HG03103 (cell line): ENCODE measurements around the gene ASXL2.
"Not testable (repeated sequence)": the region's sequence is repeated elsewhere in the genome, so short reads cannot be mapped to it uniquely, and the experiment has no call there.

Experiments
- ATAC-seq: cut with Tn5 transposase; IDR thresholded peaks from one replicate; pipeline ENCODE4 v1.9.1; 2021; ENCODE audit warnings: low read depth; ENCODE audit not compliant: unreplicated experiment

The ASXL2 gene

DNA sequence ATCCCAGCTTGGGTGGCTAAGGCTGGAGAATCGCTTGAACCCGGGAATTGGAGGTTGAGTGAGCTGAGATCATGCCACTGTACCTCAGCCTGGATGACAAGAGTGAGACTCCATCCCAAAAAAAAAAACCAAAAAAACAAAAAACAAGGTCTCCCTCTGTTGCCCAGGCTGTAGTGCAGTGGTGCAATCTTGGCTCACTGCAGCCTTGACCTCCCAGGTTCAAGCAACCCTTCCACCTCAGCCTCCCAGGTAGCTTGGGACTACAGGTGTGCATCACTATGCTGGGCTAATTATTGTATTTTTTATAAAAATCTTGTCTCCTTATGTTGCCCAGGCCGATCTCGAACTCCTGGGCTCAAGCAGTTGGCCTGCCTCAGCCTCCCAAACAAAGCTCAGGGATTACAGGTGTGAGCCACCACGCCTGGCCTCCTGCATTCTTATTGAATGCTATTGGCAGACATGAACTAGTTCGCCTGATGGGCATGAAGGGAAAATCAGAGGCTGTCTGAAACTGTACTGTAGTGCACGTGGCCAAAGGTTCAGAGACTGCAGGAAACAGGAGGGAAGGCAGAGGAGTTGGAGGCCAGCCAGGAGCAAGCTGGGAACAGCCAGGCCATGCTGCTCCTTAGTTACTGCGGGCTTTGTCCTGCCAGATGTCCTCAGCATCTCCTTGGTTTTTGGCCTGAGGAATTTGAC lies 16.0 kb upstream of the ASXL2 start:
- ATAC-seq: no peak

DNA sequence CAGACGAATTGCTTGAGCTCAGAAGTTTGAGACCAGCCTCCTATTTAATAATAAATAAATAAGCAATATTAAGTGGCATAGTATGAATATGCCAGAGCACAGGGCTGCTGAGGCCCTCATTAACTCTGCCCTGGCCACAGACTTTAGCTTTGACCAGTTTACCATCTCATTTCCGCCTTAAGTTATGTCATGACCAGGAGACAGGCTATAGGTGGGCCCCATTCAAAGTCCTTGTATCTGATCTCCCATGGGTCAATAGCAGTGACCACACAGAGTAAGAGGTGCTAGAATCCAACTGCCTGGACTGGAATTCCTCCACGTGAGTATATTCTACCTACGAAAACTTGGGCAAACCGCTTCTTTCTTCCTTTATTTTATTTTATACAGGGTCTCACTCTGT lies 13.4 kb upstream of the ASXL2 start:
- no peak for ATAC-seq

DNA sequence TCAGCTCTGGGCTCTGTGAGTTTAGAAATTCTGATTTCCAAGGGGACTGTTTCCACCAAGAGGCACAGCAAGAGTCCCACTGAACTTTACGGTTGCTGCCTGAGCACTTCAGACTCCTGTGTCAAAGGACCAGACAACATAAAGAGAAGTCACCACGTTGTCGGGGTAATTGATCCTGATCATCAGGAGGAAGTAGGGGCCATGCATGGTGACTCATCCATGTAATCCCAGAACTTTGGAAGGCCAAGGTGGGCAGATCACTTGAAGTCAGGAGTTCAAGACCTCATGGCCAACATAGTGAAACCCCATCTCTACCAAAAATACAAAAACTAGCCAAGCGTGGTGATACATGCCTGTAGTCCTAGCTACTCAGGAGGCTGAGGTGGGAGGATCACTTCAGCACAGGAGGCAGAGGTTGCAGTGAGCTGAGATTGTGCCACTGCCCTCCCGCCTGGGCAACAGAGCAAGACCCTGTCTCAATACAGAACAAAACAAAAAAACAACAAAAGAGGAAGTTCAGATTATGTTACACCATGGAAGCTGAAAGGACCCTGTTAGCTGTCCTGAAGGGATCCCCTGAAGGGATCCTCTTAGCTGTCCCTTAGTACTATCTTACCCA lies 9.4 kb upstream of the ASXL2 start:
- no peak for ATAC-seq

DNA sequence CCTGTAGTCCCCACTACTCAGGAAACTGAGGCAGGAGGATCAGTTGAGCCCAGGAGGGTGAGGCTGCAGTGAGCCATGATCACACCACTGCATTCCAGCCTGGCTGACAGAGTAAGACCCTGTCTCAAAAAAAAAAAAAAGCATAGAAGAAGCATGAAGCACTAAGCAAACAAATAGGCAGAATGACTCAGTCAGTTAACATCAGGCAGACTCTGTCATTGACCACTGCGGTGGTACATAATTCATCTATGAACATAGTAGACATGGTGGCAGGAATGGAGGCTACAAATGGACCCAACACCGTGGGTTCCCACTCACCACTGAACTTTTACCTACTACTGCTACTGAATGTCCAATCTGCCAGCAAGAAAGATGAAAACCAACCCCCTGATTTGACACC lies 7.6 kb upstream of the ASXL2 start:
- no peak for ATAC-seq

DNA sequence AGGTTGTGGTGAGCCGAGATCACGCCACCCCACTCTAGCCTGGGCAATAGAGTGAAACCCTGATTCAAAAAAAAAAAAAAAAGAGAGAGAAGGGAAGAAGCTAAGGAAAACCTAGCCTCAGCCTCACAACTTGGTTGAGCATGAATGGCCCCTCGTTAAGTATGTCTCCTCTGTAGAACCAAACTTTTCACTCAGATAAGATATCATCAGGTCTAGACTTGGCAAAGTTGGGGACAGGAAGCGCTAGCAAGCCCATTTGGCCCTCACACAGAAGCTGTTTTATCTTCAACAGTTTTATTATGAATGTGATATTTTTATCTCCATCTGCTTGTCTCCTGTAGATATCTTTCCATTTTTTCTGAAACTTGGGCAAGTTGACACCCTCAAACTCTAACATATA lies 3.5 kb upstream of the ASXL2 start:
- ATAC-seq: no peak

DNA sequence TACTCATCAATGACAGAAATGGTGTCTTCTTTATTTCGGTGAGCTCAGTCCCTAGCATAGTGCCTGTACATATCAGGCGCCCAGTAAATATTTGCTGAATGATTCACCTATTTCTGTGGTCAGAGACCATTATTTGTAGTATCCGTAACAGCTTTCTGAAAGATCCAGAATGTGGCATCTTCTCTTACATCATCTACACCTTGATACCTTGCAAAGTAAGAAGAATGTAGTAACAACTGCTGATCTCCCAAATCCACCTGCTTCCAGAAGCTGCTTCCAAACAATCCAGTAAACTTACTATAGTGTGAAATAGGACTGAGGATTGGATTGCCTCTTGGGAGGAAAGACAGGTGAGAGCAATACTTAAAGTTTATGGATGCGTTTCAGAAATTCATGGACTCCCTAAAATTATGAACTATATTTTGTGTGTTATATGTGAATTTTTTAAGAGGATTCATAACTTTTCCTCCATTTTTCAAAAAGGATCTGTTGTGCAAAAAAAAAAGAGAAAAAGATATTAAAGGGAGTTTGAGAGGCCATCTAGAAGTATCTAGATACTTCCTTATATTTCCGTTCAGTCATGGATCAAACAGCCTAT lies 945 bp upstream of the ASXL2 start:
- ATAC-seq: no peak

DNA sequence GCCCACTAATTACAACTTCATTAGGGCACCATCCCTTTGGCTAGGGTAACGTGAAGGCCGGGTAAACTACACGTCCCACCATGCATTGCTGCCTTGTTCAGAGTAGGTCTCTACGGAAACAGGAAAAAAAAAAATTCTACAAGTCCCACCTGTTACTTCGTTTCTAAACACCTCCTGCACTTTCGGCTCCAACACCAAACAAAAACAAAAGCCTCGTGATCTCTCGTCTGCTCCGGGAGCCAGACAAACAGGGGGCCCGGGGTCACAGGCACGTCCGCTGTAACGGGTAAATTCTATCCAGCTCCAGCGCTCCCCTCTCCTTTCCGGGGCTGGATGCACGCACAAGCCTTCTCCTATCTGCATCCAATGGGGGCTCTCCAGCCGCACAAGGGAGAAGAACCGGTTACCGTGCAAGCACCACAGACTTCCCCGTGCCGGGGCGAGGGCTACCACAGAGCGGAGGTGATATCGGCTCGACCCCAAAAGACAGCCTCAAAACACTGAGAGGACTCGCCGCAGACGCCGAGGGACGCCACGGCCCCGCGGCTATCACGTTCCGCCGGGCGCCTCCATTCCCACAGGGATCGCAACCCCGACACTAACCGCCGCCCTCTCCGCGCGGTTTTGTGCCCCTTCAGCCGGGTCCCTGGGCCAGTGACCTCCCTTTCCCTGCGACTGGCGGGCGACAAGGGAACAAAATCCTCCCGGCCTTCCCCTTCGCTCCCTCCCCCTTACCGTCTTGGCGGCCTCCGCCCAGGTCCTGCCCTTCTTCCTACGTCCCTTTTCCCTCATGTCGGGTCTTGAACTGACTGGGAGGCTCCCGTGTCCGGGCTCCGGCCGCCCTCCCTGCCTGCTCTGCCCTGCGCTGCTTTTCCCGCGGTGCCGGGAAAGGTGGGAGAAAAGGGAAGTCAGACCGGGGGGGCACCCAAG lies 591 bp downstream of the ASXL2 start:
- ATAC-seq: peak; percentile 38

DNA sequence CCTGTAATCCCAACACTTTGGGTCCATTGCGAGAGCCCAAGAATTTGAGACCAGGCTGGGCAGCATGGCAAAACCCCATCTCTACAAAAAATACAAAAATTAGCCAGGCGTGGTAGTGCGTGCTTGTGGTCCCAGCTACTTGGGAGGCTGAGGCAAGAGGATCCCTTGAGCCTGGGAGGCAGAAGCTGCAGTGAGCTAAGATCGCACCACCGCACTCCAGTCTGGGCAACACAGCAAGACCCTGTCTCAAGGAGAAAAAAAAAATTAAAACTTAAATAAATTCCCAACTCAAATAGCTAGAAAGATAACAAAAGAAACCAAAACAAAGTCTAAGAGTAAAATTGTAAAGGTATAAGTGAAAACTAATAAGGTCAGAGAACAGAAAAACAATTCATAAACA lies 6.2 kb downstream of the ASXL2 start:
- ATAC-seq: no peak

DNA sequence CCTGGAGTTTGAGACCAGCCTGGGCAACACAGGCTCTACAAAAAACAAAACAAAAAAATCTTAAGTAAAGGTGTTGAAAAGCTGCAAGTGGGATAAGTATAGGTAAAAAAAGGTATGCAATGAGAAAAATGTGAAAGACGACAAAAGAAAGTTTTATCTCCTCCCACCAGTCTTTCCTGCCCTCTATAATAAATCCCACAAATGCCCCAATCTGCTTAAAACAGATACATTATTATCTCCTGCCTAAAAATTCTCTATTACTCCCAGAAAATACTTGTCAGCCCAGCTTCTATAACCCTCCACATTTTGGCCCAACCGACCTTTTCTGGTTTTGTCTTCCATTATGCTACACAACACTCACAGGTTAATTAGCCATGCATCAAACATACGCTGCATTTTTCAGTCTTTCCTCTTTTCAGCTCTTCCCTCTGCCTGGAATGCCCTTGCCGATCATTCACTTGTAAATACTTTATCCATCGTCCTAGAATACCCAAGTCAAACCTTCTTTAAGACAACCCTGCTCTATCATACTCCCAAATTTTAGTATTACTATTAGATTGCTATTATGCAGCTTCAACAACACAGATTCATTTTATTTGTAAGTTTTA lies 10.8 kb downstream of the ASXL2 start:
- ATAC-seq: no peak

DNA sequence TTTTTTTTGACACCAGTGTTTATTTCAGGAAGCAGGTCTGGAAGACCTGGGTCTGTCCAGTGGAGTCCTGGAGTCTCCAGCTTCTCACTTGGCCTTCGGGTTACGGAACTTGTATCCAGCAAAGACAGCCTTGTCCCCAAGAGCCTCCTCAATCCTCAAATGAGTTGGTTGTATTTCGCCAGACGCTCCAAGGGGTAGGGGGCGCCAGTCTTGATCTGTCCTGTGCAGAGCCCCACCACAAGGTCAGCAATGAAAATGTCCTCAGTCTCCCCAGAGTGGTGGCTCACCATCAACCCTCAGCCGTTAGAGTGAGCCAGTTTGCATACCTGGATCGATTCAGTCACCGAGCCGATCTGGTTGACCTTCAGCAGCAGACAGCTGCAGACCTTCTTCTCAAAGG lies 21.9 kb downstream of the ASXL2 start:
- ATAC-seq: no peak

DNA sequence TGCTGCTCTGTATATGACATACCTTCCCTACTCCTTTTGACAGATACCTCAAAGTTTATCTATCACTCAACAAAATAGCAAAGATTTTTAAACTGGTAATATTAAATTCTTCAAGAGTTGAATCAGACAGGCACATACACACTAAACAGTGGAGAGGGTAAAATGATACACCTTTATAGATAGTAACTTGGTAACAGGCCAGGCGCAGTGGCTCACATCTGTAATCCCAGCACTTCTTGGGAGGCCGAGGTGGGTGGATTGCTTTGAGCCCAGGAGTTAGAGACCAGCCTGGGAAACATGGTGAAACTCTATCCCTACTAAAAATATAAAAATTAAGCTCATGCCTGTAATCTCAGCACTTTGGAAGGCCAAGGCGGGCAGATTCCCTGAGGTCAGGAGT lies 23.2 kb downstream of the ASXL2 start:
- ATAC-seq: no peak

DNA sequence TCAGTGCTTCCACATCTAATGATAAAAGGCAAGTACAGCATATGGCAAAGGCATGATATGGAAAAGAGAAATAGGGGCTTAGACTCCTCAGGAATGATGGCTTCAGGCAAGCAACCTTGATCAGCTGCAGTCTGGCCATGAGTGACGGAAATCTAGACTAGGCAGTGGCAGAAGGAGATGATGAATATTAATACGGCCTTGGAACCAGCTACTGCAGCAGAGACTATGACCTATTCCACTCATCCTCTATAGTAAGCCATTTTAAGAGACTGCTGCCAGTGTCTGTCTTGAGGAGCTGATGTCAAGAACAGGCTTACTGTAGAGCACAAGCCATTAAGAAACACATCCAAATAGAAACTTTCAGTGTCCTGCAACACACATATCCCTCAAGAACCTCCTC lies 23.7 kb downstream of the ASXL2 start:
- ATAC-seq: no peak

DNA sequence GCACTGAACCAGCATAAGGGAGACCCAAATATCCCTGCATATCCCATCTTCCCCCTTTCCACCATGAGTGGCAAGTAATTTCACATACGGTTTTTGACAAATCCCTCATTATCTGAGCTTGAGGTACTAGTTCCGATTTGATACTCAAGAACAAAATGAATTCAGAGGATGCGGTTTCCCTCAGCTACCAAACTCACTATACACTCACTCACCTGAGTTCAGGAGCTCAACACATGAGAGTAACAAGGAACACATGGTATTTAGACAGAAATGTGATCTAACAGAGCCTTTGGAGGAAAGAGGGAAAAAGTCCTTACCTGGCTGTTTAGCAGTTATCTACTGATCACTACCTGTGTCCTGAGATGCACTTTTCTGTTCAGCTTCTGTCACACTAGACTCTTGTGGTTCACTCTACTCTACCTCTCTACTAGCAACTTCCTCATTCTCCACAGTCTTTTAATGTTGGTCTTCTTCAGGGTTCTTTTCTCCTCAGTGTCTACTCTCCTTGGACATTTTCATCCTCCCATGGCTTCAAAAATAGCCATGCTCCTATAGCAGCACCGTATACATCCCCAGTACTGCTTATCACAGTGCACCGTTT lies 25.1 kb downstream of the ASXL2 start:
- no peak for ATAC-seq

DNA sequence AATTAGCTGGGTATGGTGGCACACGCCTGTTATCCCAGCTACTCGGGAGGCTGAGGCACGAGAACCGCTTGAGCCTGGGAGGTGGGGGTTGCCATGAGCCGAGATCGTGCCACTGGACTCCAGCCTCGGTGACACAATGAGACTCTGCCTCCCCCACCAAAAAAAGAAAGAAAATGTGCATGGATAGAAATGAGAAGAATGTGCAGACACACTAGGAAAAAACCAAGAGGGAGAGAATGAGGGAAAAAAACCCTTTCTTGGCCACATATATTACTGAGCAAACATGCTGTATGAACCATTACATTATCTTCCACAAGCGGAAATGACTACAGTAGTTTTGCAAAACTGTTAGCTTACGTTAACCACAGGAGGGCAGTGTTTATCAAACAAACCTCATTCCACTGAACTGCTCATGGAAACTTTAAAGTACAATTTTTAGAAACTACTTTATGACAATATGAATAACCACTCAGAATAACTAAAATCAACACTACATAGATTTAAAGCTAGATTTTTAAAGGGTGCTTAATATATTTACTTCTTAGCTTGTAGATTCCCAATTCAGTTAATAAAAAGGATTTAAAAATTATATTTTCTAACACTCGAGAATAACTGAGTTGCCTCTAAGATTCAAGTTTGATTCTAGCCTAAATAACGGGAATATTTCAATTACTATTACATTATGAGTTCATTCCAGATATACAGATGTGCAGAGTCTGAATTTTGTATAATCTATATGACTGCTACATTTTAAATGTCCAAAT lies 26.4 kb downstream of the ASXL2 start:
- peak; percentile 54 for ATAC-seq

DNA sequence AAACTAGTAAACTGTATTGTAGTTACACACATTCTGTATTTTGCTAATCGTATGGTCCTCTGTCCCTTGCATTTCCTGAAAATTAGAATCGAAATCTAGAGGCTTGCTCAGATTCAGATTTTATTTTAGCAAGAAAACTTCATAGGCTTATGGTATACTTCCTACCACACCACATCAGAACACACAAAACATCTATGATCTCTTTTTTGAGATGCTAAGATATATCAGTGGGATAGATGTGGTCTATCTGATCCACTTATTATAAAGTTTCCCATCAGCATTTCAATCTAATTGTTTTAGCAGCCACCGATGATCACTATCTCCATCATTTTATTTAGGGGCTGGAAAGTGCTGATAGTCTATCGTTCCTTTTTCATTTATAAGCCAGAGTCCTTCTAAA lies 27.9 kb downstream of the ASXL2 start:
- ATAC-seq: not testable (repeated sequence)

DNA sequence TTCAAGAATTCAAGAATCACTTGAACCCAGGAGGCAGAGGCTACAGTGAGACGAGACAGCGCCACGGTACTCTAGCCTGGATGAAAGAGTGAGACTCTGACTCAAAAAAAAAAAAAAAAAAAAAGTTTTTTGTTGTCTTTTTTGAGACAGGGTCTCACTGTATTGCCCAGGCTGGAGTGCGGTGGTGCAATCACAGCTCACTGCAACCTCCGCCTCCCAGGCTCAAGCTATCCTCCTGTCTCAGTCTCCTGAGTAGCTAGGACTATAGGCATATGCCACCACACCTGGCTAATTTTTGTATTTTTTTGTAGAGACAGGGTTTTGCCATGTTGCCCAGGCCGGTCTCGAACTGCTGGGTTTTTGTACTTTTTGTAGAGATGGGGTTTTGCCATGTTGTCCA lies 28.9 kb downstream of the ASXL2 start:
- ATAC-seq: not testable (repeated sequence)

DNA sequence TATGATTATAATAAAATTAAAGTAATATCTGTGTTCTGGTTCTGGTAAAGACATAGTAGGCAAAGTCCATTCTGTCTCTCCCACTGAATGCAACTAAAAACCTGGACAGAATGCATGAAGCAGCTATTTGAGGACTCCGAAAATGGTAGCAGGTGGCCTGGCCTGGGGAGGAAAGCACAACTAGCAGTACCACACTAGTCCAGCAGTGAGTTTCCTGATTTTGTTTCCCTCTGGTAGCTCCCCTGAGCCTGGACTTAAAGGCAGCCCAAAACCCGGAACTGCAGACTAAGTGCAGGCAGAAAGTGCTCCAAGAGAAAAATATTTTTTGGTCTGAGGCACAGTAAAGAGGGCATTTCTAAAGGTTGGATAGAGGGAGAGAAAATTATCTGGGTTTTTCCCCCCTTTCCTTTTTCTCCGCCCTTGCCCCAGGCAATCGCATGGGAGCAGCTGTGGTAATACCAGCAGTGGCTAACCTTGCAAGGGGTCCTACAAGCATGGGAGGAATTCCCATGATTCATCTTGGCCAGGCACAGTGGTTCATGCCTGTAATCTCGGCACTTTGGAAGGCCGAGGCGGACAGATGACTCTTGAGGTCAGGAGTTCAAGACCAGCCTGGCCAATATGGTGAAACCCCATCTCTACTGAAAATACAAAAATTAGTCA lies 32.3 kb downstream of the ASXL2 start:
- ATAC-seq: no peak

DNA sequence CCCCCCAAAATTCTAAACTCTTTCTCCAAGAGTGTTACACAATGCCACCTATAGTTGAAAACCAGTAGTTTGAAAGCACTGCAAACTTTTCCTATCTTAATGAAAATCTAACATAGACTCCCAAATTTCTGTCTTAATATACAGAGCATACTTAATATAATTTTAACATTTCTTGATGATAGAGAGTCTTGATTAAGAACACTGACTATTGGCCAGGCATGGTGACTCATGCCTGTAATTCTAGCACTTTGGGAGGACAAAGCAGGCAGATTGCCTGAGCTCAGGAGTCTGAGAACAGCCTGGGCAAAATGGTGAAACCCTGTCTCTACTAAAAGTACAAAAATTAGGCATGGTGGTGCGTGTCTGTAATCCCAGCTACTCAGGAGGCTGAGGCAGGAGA lies 34.2 kb downstream of the ASXL2 start:
- no peak for ATAC-seq

DNA sequence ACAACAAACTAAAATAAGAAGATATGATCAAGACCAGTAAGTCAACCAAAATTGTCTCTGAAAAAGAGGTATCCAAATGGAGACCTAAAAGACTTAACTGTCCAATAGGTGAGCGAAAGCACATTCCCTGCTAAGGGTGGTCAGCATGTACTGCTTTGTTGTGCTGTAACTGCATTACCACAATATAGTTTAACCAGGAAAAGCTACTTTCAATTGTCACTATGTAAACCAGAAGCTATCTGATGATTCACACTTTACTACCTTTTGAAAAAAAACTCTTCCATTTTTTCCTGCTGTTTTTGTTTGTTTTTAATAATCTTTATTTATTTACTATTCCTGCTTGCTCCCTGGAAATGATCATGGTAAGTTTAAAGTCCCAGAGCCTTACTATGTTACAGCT lies 36.1 kb downstream of the ASXL2 start:
- ATAC-seq: no peak
